K562 (cell line): ENCODE measurements around the gene DRD2. TPM values are rescaled to one million over a fixed set of nuclear protein-coding genes. Genes with fewer than 3 reads are reported as not detected.

ENCODE experiments used
- ATAC-seq: fragments of 200-7000 bp; cut with Tn5 transposase; 3 replicates; pipeline ENCODE4 v1.9.1; 2020; ENCODE audit warnings: moderate library complexity
- BruUV-seq: library from RNA; stranded (reverse); fragments of 400-500 nt; replicated peaks from 2 replicates; lab custom pipeline; 2021; lab: Mats Ljungman, UMichigan
- CTCF ChIA-PET: fragments of 300-600 bp; formaldehyde crosslinking; extraction: SDS; loops from one replicate; lab custom pipeline; 2021; ENCODE audit warnings: low intra/inter-chr PET ratio; lab: Yijun Ruan, JAX
- POLR2A ChIA-PET: fragments of 300-600, 350-650 bp; sonication (Branson Sonifier 250); formaldehyde crosslinking; extraction: SDS; loops from one replicate; lab custom pipeline; 2021; ENCODE audit warnings: antibody characterized with exemption, inconsistent platforms; lab: Yijun Ruan, JAX
- DNase-seq, 4 experiments: peaks; one replicate each; pipeline versions ENCODE4 v3.0.0 to v3.0.0-alpha.2; 2011 to 2018; ENCODE audit warnings: low spot score in 3 of 4, mixed read lengths in 3 of 4; ENCODE audit errors: extremely low read depth in 1 of 4
- FAIRE-seq: peaks from 2 replicates; lab custom pipeline; 2011; peaks lifted over from hg19 to GRCh38; lab: Jason Lieb, UNC
- H2AFZ ChIP-seq: 2 replicates; pipeline ENCODE4 v1.6.0; 2011; ENCODE audit warnings: low read depth, low read length, control low read depth, inconsistent platforms
- H3K27ac ChIP-seq: fragments of 200-600 bp; 3 replicates; pipeline ENCODE4 v1.8.0; 2011; ENCODE audit warnings: low read depth, mild to moderate bottlenecking, control low read depth, inconsistent platforms, low read length, moderate library complexity, mixed read lengths; ENCODE audit errors: extremely low read depth
- H3K27me3 ChIP-seq, 2 experiments: fragments of 300-600 bp in 1 of 2; 2 replicates in 1 of 2; 3 replicates in 1 of 2; pipeline versions ENCODE4 v1.6.0 to v1.8.0; 2011; ENCODE audit warnings: inconsistent platforms in 2 of 2, low read length in 2 of 2, mild to moderate bottlenecking in 1 of 2, mixed read lengths in 1 of 2, moderate library complexity in 1 of 2; ENCODE audit not compliant: control insufficient read depth in 2 of 2, insufficient read depth in 2 of 2
- H3K36me3 ChIP-seq: fragments of 300-600 bp; 3 replicates; pipeline ENCODE4 v1.8.0; 2011; ENCODE audit warnings: mild to moderate bottlenecking, low read length, inconsistent platforms; ENCODE audit not compliant: control insufficient read depth, insufficient read depth
- H3K4me1 ChIP-seq, 2 experiments: fragments of 200-600 bp in 1 of 2; replicated peaks in 1 of 2; 2 replicates in 1 of 2; 3 replicates in 1 of 2; pipeline versions ENCODE4 v1.5.1 to v1.8.0; 2011; ENCODE audit warnings: inconsistent platforms in 2 of 2, low read length in 2 of 2, mild to moderate bottlenecking in 1 of 2, mixed read lengths in 1 of 2, moderate library complexity in 1 of 2; ENCODE audit not compliant: control insufficient read depth in 2 of 2, insufficient read depth in 2 of 2
- H3K4me2 ChIP-seq: 2 replicates; pipeline ENCODE4 v1.6.1; 2011; ENCODE audit warnings: low read length, control low read depth, inconsistent platforms, mixed read lengths; ENCODE audit not compliant: insufficient read depth
- H3K4me3 ChIP-seq: fragments of 200-600 bp; sonication (generic), shearing (Covaris generic); 2 replicates; pipeline ENCODE4 v1.5.1; 2016; ENCODE audit warnings: control low read depth, inconsistent platforms
- H3K79me2 ChIP-seq: fragments of 200-600 bp; 3 replicates; pipeline ENCODE4 v1.8.0; 2011; ENCODE audit warnings: low read length, inconsistent platforms; ENCODE audit not compliant: control insufficient read depth, insufficient read depth
- H3K9ac ChIP-seq, 2 experiments: 2 replicates each; pipeline versions ENCODE4 v1.6.0 to v1.6.1; 2011; ENCODE audit warnings: low read depth in 2 of 2, low read length in 2 of 2, control low read depth in 1 of 2, inconsistent platforms in 1 of 2, mild to moderate bottlenecking in 1 of 2, mixed read lengths in 1 of 2; ENCODE audit not compliant: insufficient read depth in 1 of 2
- H3K9me1 ChIP-seq: one replicate; pipeline ENCODE4 v1.6.0; 2011; ENCODE audit warnings: inconsistent platforms, mild to moderate bottlenecking, low read length, moderate library complexity; ENCODE audit not compliant: control insufficient read depth, insufficient read depth
- H3K9me3 ChIP-seq: replicated peaks from 2 replicates; pipeline ENCODE4 v1.5.1; 2011; ENCODE audit warnings: low read depth, low read length, inconsistent platforms; ENCODE audit not compliant: control insufficient read depth, insufficient read depth
- H4K20me1 ChIP-seq: replicated peaks from 2 replicates; pipeline ENCODE4 v1.6.1; 2011; ENCODE audit warnings: low read length, inconsistent platforms, mixed read lengths; ENCODE audit not compliant: control insufficient read depth, insufficient read depth
- RCOR1 ChIP-seq, 2 experiments: IDR thresholded peaks; 2 replicates each; pipeline ENCODE4 v1.6.1; 2012; ENCODE audit warnings: low read depth in 2 of 2, low read length in 2 of 2, borderline replicate concordance in 1 of 2, improper control_type of control experiment in 1 of 2
- WGBS: fragments of 100-300 bp; shearing (Covaris generic); methylation state at CpG from one replicate; pipeline ENCODE4 v1.1.6; 2016; ENCODE audit warnings: low coverage, mixed read lengths; ENCODE audit not compliant: insufficient coverage; ENCODE audit errors: missing lambda C conversion rate; 5-methylcytosine and 5-hydroxymethylcytosine counted together
- in situ Hi-C: fragments of 300-500 bp; cut with MboI; formaldehyde crosslinking; loops from 4 replicates; pipeline ENCODE4 v1.15.0; 2018; ENCODE audit warnings: inconsistent platforms, mixed read lengths
- intact Hi-C: fragments of 100-400 bp; cut with micrococcal nuclease; formaldehyde crosslinking; loops from 2 replicates; pipeline ENCODE4 v1.14.2; 2022
- polyA plus RNA-seq, 8 experiments: library from polyadenylated mRNA; depleted of rRNA in 4 of 8; stranded (reverse) in 5 of 8; unstranded in 3 of 8; fragments of >200 nt; fragmentation: Nextera tagmentation in 2 of 8; fragmentation: Illumina TruSeq in 1 of 8; extraction: Ambion mirVana in 2 of 8; extraction: Trizol in 1 of 8; gene quantifications; 2 replicates each; pipeline versions ENCODE4 v1.2.1 to v1.2.3, GENCODE V29; 2011 to 2014; ENCODE audit warnings: inconsistent platforms in 1 of 8, missing spikeins in 1 of 8
- total RNA-seq, 7 experiments: library from RNA; depleted of rRNA in 6 of 7; stranded (reverse); fragments of >200 nt in 6 of 7; fragmentation: Illumina TruSeq in 2 of 7; extraction: Trizol in 2 of 7; gene quantifications; 2 replicates each; pipeline versions ENCODE4 v1.2.1 to v1.2.3, GENCODE V29; 2011 to 2021; ENCODE audit warnings: low replicate concordance in 1 of 7
- TF ChIP-seq, protein P1 (sequence below): fragments of 250-450 bp; sonication (Bioruptor Pico); IDR thresholded peaks from 2 replicates; pipeline ENCODE4 v1.8.0; 2022; ENCODE audit warnings: moderate library complexity, mild to moderate bottlenecking, inconsistent platforms
- TF ChIP-seq, protein P2 (sequence below): fragments of 450-650 bp; conservative IDR thresholded peaks from 2 replicates; pipeline ENCODE4 v1.6.1; 2016; ENCODE audit warnings: missing genetic modification characterization, low read depth, mild to moderate bottlenecking, control low read depth, missing compliant biosample characterization

The DRD2 gene
- total and polyA plus RNA-seq, 9 of the 15 experiments (the other 6 are each of a cell fraction or from before 2014, with no cell fraction given), result not detected

DNA sequence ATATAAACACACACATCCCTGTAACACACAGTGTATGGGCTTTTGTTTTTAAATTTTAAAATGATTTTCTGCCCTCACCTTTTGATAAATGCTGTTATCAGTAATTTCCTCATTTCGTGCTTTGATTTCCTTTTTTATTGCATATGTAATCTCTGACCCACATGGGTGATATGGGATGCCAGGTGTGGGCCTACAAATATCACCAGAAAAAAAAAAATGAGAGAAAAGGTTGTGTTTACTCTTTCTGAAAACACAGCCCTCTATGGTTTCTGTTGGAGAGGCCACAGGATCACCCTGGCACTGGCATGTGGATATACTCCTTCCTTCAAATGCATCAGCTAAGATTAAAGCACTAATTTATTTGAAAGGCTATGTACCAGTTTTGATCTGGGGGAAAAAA is 17.0 kb downstream of the DRD2 start (continued):
- TF ChIP-seq, protein P1, sequence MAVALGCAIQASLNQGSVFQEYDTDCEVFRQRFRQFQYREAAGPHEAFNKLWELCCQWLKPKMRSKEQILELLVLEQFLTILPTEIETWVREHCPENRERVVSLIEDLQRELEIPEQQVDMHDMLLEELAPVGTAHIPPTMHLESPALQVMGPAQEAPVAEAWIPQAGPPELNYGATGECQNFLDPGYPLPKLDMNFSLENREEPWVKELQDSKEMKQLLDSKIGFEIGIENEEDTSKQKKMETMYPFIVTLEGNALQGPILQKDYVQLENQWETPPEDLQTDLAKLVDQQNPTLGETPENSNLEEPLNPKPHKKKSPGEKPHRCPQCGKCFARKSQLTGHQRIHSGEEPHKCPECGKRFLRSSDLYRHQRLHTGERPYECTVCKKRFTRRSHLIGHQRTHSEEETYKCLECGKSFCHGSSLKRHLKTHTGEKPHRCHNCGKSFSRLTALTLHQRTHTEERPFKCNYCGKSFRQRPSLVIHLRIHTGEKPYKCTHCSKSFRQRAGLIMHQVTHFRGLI (CRISPR knock-in tag), result no peak
- TF ChIP-seq RCOR1 (IDR thresholded peaks at IDR 0.05; ENCODE audit: borderline replicate concordance in 1 of 2, low read depth in 2 of 2, low read length in 2 of 2), result no peak

DNA sequence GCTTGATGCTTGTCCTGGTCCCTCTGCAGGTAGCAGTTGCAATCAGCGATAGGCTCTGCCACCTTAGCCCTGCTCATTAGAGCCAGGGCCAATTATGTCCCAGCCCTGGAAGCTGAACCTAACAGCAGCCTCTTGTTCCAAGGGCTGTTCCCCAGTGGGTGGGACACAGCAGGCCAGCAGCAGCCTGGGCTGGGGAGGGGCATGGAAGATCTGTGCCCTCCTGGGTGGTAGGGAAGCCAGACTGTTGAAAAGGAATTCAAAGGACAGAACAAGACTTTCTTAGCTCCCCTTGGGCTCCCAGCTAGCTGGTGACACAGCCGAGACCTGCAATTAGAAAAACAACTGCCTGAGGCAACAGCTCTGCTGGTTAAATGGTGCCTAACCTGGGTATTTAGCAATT is 17.4 kb downstream of the DRD2 start:
- POLR2A ChIA-PET, result interaction anchor here (0.5 to 1.2 kb wide), 4 partner anchors 9 to 40 kb away, joined by 3 to 4 read pairs (median 3); no protein-coding TSS in a partner anchor
- no peak overlapping the region for H3K4me2 ChIP-seq
- FAIRE-seq (no peak), DNase-seq (no peak), ATAC-seq (no peak)
- no peaks in the 10 kb centered on the region for H3K4me1 ChIP-seq
- H3K36me3 ChIP-seq, result no peaks in the 10 kb centered on the region
- no peak overlapping the region for H3K27ac ChIP-seq
- H2AFZ ChIP-seq, result no peak overlapping the region
- no peak overlapping the region for H3K4me3 ChIP-seq
- intact Hi-C loops (no loop called here), in situ Hi-C loops (no loop called here)
- TF ChIP-seq, protein P2, sequence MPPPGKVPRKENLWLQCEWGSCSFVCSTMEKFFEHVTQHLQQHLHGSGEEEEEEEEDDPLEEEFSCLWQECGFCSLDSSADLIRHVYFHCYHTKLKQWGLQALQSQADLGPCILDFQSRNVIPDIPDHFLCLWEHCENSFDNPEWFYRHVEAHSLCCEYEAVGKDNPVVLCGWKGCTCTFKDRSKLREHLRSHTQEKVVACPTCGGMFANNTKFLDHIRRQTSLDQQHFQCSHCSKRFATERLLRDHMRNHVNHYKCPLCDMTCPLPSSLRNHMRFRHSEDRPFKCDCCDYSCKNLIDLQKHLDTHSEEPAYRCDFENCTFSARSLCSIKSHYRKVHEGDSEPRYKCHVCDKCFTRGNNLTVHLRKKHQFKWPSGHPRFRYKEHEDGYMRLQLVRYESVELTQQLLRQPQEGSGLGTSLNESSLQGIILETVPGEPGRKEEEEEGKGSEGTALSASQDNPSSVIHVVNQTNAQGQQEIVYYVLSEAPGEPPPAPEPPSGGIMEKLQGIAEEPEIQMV, result no peak
- peaks cover 0 to 18% of the 10 kb centered on the region in 2 experiments; a peak in 3 of 5 replicates for H3K27me3 ChIP-seq
- H3K79me2 ChIP-seq, result no peaks in the 10 kb centered on the region
- H3K9me3 ChIP-seq, result no peaks in the 10 kb centered on the region
- no peak overlapping the region for H3K9ac ChIP-seq
- no peaks in the 10 kb centered on the region; the same call in 1 of the 2 replicates for H4K20me1 ChIP-seq
- no peaks in the 10 kb centered on the region for H3K9me1 ChIP-seq
- BruUV-seq, result no TSS peak
- WGBS, result 0% methylated on average over 2 of the region's 2 CpGs
- CTCF ChIA-PET, result no interaction called here
